Measurements from ENCODE around the gene SLC66A2.

DNA sequence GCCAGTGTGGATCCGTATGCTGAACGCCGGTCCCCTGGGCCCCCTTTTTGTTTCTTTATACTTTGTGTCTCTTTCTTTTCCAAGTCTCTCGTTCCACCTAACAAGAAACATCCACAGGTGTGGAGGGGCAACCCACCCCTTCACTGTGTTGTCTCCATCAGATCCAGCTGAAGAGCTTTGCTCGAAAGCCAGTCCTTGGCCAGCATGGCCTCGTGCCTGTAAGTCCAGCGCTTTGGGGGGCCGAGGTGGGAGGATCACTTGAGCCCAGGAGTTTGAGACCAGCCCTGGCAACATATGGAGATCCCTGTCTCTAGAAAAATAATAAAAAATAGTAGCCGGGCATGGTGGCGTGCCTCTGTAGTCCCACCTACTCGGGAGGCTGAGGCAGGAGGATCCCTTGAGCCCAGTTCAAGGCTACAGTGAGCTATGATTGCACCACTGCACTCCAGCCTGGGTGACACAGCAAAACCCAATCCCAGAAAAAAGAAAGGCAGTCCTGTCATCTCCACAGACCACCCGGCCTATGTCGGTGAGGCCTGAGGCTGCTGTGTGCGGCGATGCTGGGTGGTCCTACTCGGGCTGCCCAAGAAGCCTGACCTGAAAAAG, 9.6 kb upstream of the SLC66A2 start:
- TF ChIP-seq ATF2 (IDR thresholded peaks at IDR 0.05; ENCODE audit: low read length) (no peak), CEBPB (IDR thresholded peaks at IDR 0.05; ENCODE audit: borderline replicate concordance in 1 of 2, low read depth in 2 of 2, low read length in 2 of 2) (no peak), BHLHE40 (IDR thresholded peaks at IDR 0.05; ENCODE audit: borderline replicate concordance in 1 of 2, low read depth in 2 of 2, low read length in 1 of 2) (no peak), TBL1XR1 (IDR thresholded peaks at IDR 0.05; ENCODE audit: low read depth, low read length) (no peak), REST (IDR thresholded peaks at IDR 0.05; ENCODE audit: low read depth, low read length) (no peak), POLR2A (IDR thresholded peaks at IDR 0.05; ENCODE audit: low read depth, low read length) (no peak)
- TF ChIP-seq, protein P1, sequence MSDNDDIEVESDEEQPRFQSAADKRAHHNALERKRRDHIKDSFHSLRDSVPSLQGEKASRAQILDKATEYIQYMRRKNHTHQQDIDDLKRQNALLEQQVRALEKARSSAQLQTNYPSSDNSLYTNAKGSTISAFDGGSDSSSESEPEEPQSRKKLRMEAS (IDR thresholded peaks at IDR 0.05; ENCODE audit: low read depth, low read length) = no peak
- TF ChIP-seq, protein P2, sequence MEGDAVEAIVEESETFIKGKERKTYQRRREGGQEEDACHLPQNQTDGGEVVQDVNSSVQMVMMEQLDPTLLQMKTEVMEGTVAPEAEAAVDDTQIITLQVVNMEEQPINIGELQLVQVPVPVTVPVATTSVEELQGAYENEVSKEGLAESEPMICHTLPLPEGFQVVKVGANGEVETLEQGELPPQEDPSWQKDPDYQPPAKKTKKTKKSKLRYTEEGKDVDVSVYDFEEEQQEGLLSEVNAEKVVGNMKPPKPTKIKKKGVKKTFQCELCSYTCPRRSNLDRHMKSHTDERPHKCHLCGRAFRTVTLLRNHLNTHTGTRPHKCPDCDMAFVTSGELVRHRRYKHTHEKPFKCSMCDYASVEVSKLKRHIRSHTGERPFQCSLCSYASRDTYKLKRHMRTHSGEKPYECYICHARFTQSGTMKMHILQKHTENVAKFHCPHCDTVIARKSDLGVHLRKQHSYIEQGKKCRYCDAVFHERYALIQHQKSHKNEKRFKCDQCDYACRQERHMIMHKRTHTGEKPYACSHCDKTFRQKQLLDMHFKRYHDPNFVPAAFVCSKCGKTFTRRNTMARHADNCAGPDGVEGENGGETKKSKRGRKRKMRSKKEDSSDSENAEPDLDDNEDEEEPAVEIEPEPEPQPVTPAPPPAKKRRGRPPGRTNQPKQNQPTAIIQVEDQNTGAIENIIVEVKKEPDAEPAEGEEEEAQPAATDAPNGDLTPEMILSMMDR (IDR thresholded peaks at IDR 0.05 in 2 of 3, conservative IDR thresholded peaks at IDR 0.05 in 1 of 3; ENCODE audit: control insufficient read depth in 2 of 3, extremely low read depth in 1 of 3, insufficient read depth in 1 of 3, low read depth in 3 of 3, low read length in 3 of 3) = no peak

Data from GM12878 (cell line).